Measurements from ENCODE around the gene YAF2.

YAF2 gene

GRCh38 chr12:42161529-42161928 lies 76.5 kb downstream of the YAF2 start:
- H2AFZ ChIP-seq (ENCODE audit: low read length) = no peak overlapping the region
- H3K9me3 ChIP-seq (ENCODE audit: low read length) = no peaks in the 10 kb centered on the region
- H3K4me3 ChIP-seq (ENCODE audit: low read depth, low read length, poor library complexity, severe bottlenecking) = no peak overlapping the region
- TF ChIP-seq EZH2 (IDR thresholded peaks at IDR 0.05; ENCODE audit: borderline replicate concordance, low read length) (no peak), CTCF (IDR thresholded peaks at IDR 0.05; ENCODE audit: low read length) (no peak)
- no peaks in the 10 kb centered on the region for H3K27me3 ChIP-seq (ENCODE audit: insufficient read depth, low read length)
- no peak overlapping the region for H3K27ac ChIP-seq (ENCODE audit: low read depth, low read length, poor library complexity, severe bottlenecking)
- H3K9me2 ChIP-seq (ENCODE audit: low read depth, low read length) = no peaks in the 10 kb centered on the region
- peaks cover 32% of the 10 kb centered on the region for H3K36me3 ChIP-seq (ENCODE audit: insufficient read depth, low read length)
- H3K4me2 ChIP-seq (ENCODE audit: low read length) = no peak overlapping the region
- H3K4me1 ChIP-seq (ENCODE audit: insufficient read depth, low read length, severe bottlenecking) = peaks cover 7% of the 10 kb centered on the region
- no peaks in the 10 kb centered on the region for H4K20me1 ChIP-seq (ENCODE audit: insufficient read depth, low read length)
- no peaks in the 10 kb centered on the region for H3K79me2 ChIP-seq (ENCODE audit: insufficient read depth, low read length)
- no peak overlapping the region for H3K9ac ChIP-seq (ENCODE audit: low read length)
- no peaks in the 10 kb centered on the region for H3F3A ChIP-seq (ENCODE audit: insufficient read depth, low read length)

- Histone ChIP-seq H3F3A (ENCODE audit: insufficient read depth, low read length) (no peaks in the 10 kb centered on the region), H3K4me1 (ENCODE audit: insufficient read depth, low read length, severe bottlenecking) (no peaks in the 10 kb centered on the region), H3K36me3 (ENCODE audit: insufficient read depth, low read length) (peaks cover 34% of the 10 kb centered on the region), H3K79me2 (ENCODE audit: insufficient read depth, low read length) (no peaks in the 10 kb centered on the region), H4K20me1 (ENCODE audit: insufficient read depth, low read length) (no peaks in the 10 kb centered on the region), H3K27me3 (ENCODE audit: insufficient read depth, low read length) (no peaks in the 10 kb centered on the region), H3K27ac (ENCODE audit: low read depth, low read length, poor library complexity, severe bottlenecking) (no peak overlapping the region), H2AFZ (ENCODE audit: low read length) (no peak overlapping the region), H3K4me3 (ENCODE audit: low read depth, low read length, poor library complexity, severe bottlenecking) (no peak overlapping the region), H3K9ac (ENCODE audit: low read length) (no peak overlapping the region), H3K9me3 (ENCODE audit: low read length) (no peaks in the 10 kb centered on the region), H3K4me2 (ENCODE audit: low read length) (no peak overlapping the region), H3K9me2 (ENCODE audit: low read depth, low read length) (no peaks in the 10 kb centered on the region)
- TF ChIP-seq CTCF (IDR thresholded peaks at IDR 0.05; ENCODE audit: low read length) (no peak), EZH2 (IDR thresholded peaks at IDR 0.05; ENCODE audit: borderline replicate concordance, low read length) (no peak)
These were observed 81.8 kb downstream of the YAF2 start for GRCh38 chr12:42156232-42156631.

GRCh38 chr12:42145552-42146215 lies 92.4 kb downstream of the YAF2 start:
- Histone ChIP-seq H3K27ac (ENCODE audit: low read depth, low read length, poor library complexity, severe bottlenecking) (peak overlapping the region; percentile 88), H3K79me2 (ENCODE audit: insufficient read depth, low read length) (peaks cover 35% of the 10 kb centered on the region), H3K36me3 (ENCODE audit: insufficient read depth, low read length) (no peaks in the 10 kb centered on the region), H3F3A (ENCODE audit: insufficient read depth, low read length) (no peaks in the 10 kb centered on the region), H2AFZ (ENCODE audit: low read length) (peak overlapping the region; percentile 85), H3K4me1 (ENCODE audit: insufficient read depth, low read length, severe bottlenecking) (peaks cover 47% of the 10 kb centered on the region), H4K20me1 (ENCODE audit: insufficient read depth, low read length) (no peaks in the 10 kb centered on the region), H3K9me3 (ENCODE audit: low read length) (no peaks in the 10 kb centered on the region), H3K4me2 (ENCODE audit: low read length) (peak overlapping the region; percentile 86), H3K27me3 (ENCODE audit: insufficient read depth, low read length) (no peaks in the 10 kb centered on the region), H3K4me3 (ENCODE audit: low read depth, low read length, poor library complexity, severe bottlenecking) (peak overlapping the region; percentile 98), H3K9me2 (ENCODE audit: low read depth, low read length) (no peaks in the 10 kb centered on the region), H3K9ac (ENCODE audit: low read length) (peak overlapping the region; percentile 97)
- TF ChIP-seq CTCF (IDR thresholded peaks at IDR 0.05; ENCODE audit: low read length) = peak; percentile 59; the same call in 1 of the 2 replicates
- TF ChIP-seq EZH2 (IDR thresholded peaks at IDR 0.05; ENCODE audit: borderline replicate concordance, low read length) = no peak

Measured in OCI-LY1 (cell line).